IPS DF 6.9 (cell line): ENCODE measurements around the gene NUP153.
"Not testable (repeated sequence)": the region's sequence is repeated elsewhere in the genome, so short reads cannot be mapped to it uniquely, and the experiment has no call there.

Source experiments
- DNase-seq: peaks from one replicate; pipeline ENCODE4 v3.0.0-alpha.2; 2013; ENCODE audit warnings: low read depth, low spot score
- H3K27ac ChIP-seq: one replicate; pipeline ENCODE4 v1.5.1; 2013; ENCODE audit warnings: low read length, control low read depth
- H3K27me3 ChIP-seq: 2 replicates; pipeline ENCODE4 v1.6.1; 2013; ENCODE audit warnings: mild to moderate bottlenecking, low read length; ENCODE audit not compliant: control insufficient read depth, insufficient read depth
- H3K36me3 ChIP-seq: 2 replicates; pipeline ENCODE4 v1.6.1; 2013; ENCODE audit warnings: low read length; ENCODE audit not compliant: control insufficient read depth, insufficient read depth
- H3K4me1 ChIP-seq: 2 replicates; pipeline ENCODE4 v1.6.1; 2013; ENCODE audit warnings: low read length; ENCODE audit not compliant: control insufficient read depth, insufficient read depth
- H3K4me3 ChIP-seq: 2 replicates; pipeline ENCODE4 v1.5.1; 2013; ENCODE audit warnings: mild to moderate bottlenecking, low read length
- H3K9me3 ChIP-seq: 2 replicates; pipeline ENCODE4 v1.6.1; 2013; ENCODE audit warnings: low read length, inconsistent platforms; ENCODE audit not compliant: control insufficient read depth, insufficient read depth
- WGBS: extraction: QIAGEN DNeasy Blood & Tissue Kit; methylation state at CpG from one replicate; pipeline ENCODE4 v1.1.7; 2013; ENCODE audit warnings: mixed read lengths, missing lambda C conversion rate; ENCODE audit not compliant: insufficient read length, insufficient coverage; 5-methylcytosine and 5-hydroxymethylcytosine counted together

Gene NUP153

GRCh38 chr6:17706580-17707370 is at the start of gene NUP153:
Gene NUP153, minus strand, starts transcription at chr6:17706925. Its CDS starts 538 bp downstream, at chr6:17706387.
- no peak within 1 kb of the TSS for H3K27ac ChIP-seq
- no CpG with 5 or more reads among the region's 69 CpGs for WGBS
- H3K27me3 ChIP-seq, result no peaks in the 10 kb centered on the region
- DNase-seq, result peak; percentile 99
- H3K36me3 ChIP-seq, result no peaks in the 10 kb centered on the region
- no peaks in the 10 kb centered on the region for H3K9me3 ChIP-seq
- H3K4me3 ChIP-seq, result peak within 1 kb of the TSS; percentile 78
- no peaks in the 10 kb centered on the region; the same call in 1 of the 2 replicates for H3K4me1 ChIP-seq

DNA sequence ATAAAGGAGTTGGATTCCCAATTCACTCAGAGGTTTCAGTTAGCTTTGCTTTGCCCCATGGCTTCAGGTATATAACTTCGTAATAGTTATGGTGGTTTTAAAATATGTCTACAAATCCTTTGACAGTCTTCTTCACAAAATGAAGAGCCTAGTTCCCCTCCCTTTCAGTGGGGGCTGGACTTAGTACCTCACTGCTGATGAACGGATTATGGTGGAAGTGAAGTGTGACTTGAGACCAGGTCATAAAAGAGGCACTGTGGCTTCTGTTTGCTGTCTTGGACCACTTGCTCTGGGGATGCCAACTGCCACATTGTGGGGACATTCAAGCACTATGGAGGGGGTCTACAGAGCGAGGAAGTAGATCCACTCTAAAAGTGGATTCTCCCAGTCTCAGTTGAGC is 47.5 kb upstream of the NUP153 start:
- H3K4me3 ChIP-seq, result no peak overlapping the region
- no peak for DNase-seq
- no peaks in the 10 kb centered on the region for H3K36me3 ChIP-seq

GRCh38 chr6:17745324-17745723 is 38.6 kb upstream of the NUP153 start:
- H3K36me3 ChIP-seq, result not testable (repeated sequence)
- WGBS, result no CpG with 5 or more reads among the region's 35 CpGs

More for the DNA sequence above, 47.5 kb upstream of the NUP153 start:
- Histone ChIP-seq H3K27me3 (no peaks in the 10 kb centered on the region), H3K27ac (no peak overlapping the region), H3K9me3 (no peaks in the 10 kb centered on the region), H3K4me1 (no peaks in the 10 kb centered on the region)
- no CpG with 5 or more reads among the region's 3 CpGs for WGBS

GRCh38 chr6:17744757-17745308 is 38.1 kb upstream of the NUP153 start:
- H3K4me1 ChIP-seq, H3K36me3 ChIP-seq, H3K4me3 ChIP-seq, H3K27me3 ChIP-seq, DNase-seq, H3K9me3 ChIP-seq, H3K27ac ChIP-seq: not testable (repeated sequence)
- WGBS, result no CpG with 5 or more reads among the region's 13 CpGs

More at GRCh38 chr6:17745324-17745723, 38.6 kb upstream of the NUP153 start:
- not testable (repeated sequence) for H3K4me3 ChIP-seq, H3K4me1 ChIP-seq, H3K27ac ChIP-seq, DNase-seq, H3K9me3 ChIP-seq, H3K27me3 ChIP-seq

DNA sequence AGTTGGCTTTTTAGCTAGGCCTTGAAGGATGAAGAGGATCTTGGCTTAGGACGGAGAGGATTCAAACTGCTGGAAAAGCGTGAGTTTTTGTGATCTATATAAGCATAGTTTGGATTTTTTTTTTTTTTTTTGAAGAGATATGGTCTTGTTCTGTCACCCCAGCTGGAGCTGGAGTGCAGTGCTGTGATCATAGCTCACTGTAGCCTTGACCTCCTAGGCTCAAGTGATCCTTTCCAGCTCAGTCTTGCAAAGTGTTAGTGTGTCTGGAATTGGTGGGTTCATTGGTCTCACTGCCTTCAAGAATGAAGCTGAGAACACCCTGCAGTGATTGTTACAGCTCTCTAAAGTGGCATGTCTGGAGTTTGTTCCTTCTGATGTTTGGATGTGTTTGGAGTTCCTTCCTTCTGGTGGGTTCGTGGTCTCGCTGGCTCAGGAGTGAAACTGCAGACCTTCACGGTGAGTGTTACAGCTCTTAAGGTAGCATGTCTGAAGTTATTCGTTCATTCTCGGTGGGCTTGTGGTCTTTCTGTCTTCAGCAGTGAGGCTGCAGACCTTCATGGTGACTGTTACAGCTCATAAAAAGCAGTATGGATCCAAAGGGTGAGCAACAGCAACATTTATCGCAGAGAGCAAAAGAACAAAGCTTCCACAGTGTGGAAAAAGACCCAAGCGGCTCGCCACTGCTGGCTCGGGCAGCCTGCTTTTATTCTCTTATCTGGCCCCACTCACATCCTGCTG is 37.5 kb upstream of the NUP153 start:
- Histone ChIP-seq H3K4me3 (no peak overlapping the region), H3K4me1 (0 out of 2 replicates have a peak, but pooled peaks cover 1% of the 10 kb centered on the region), H3K9me3 (no peaks in the 10 kb centered on the region), H3K36me3 (no peaks in the 10 kb centered on the region), H3K27ac (no peak overlapping the region), H3K27me3 (no peaks in the 10 kb centered on the region)
- no CpG with 5 or more reads among the region's 11 CpGs for WGBS
- DNase-seq, result no peak

DNA sequence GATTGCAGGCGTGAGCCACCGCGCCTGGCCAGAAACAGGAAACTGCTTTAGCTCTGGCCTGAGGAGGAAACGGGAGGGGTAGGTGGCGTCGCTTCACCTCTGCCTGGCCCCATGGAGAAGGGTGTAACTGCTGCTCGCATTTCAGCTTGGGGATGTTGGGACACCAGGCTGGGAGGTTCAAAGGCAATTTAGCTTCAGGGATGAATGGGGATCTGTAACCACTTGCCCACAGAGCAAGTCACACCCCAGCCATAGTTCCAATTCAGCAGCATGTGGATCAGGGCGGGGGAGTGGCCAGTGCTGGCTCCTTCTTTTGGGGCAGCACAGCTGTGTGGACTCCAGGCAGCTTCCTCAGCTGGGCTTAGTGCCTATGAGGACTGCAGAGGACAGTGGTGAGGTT is 34.8 kb upstream of the NUP153 start:
- H3K9me3 ChIP-seq, result no peaks in the 10 kb centered on the region
- H3K36me3 ChIP-seq, result no peaks in the 10 kb centered on the region
- no peak overlapping the region for H3K4me3 ChIP-seq
- H3K27ac ChIP-seq, result no peak overlapping the region
- H3K27me3 ChIP-seq, result no peaks in the 10 kb centered on the region
- 0 out of 2 replicates have a peak, but pooled peaks cover 1% of the 10 kb centered on the region for H3K4me1 ChIP-seq
- DNase-seq, result no peak
- WGBS, result no CpG with 5 or more reads among the region's 8 CpGs

DNA sequence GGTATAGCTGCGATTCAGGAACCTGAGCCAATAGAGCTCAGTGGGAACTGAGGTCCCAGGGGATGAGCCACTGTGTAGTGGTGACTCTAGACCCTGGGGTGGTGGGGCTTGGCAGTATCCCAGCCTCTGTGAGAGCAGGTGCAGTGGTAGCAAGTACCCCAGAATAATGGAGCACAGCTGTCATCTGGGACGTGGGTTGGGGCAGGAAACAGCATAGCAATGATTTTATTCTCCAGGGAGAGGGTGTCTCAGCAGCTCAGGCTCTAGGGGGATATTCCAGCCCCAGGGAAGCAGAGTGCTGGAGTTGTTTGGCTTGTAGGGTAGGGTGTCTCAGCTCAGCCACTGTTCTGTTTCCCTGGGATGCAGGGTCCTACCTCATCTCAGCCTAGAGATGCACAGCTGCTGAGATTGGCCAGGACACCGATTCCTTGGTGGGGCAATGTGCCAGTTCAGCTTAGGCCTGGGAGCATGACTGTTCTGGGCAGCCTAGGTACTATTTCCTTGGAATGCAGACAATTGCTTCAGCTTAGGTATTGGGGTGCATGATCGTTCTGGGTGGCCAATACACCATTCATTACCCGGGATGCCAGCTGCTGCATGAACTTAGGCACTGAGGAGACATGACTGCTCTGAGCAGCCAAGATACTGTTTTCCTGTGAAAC is 34.0 kb upstream of the NUP153 start:
- Histone ChIP-seq H3K9me3 (no peaks in the 10 kb centered on the region), H3K4me3 (no peak overlapping the region), H3K36me3 (no peaks in the 10 kb centered on the region), H3K4me1 (0 out of 2 replicates have a peak, but pooled peaks cover 1% of the 10 kb centered on the region), H3K27ac (no peak overlapping the region), H3K27me3 (no peaks in the 10 kb centered on the region)
- WGBS, result no CpG with 5 or more reads among the region's 5 CpGs
- no peak for DNase-seq

DNA sequence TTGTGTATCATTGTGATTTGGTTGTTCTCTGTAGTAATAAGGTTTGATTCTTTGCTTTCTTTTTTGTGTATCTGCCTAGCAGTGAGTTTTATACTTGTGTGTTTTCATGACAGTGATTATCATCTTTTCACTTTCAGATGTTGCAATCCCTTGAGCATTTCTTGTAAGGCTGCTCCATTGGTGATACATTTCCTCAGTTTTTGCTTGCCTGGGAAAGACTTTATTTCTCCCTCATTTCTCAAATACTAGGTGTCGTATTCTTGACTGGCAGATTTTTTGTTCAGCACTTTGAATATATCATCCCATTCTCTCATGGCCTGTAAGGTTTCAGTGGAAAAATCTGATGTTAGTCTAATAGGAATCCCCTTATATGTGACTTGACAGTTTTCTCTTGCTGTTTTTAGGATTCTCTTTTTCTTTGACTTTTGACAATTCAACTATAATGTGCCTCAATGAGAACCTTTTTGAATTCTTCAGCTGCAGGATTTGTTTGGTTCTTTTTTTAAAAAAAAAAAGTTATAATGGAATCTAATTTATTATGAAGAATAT is 31.1 kb upstream of the NUP153 start:
- no peak for DNase-seq
- Histone ChIP-seq H3K9me3 (no peaks in the 10 kb centered on the region), H3K27me3 (no peaks in the 10 kb centered on the region), H3K36me3 (no peaks in the 10 kb centered on the region), H3K4me1 (0 out of 2 replicates have a peak, but pooled peaks cover 1% of the 10 kb centered on the region), H3K27ac (no peak overlapping the region), H3K4me3 (no peak overlapping the region)
- WGBS, result no CpG with 5 or more reads among the region's 1 CpG

DNA sequence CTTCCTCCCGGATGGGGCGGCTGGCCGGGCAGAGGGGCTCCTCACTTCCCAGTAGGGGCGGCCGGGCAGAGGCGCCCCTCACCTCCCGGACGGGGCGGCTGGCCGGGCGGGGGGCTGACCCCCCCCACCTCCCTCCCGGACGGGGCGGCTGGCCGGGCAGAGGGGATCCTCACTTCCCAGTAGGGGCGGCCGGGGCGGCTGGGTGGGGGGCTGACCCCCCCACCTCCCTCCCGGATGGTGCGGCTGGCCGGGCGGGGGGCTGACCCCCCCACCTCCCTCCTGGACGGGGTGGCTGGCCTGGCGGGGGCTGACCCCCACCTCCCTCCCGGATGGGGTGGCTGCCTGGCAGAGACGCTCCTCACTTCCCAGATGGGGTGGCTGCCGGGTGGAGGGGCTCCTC is 28.6 kb upstream of the NUP153 start:
- not testable (repeated sequence) for H3K27me3 ChIP-seq, H3K9me3 ChIP-seq, H3K36me3 ChIP-seq, H3K4me3 ChIP-seq, H3K4me1 ChIP-seq, H3K27ac ChIP-seq, DNase-seq
- WGBS, result no CpG with 5 or more reads among the region's 27 CpGs
